Astrocyte of the hippocampus (primary cell): ENCODE measurements around the gene ALPK3.

Experiments used
- DNase-seq: peaks from one replicate; pipeline ENCODE4 v3.0.0; 2011; ENCODE audit warnings: low read depth, low spot score

ALPK3 gene, protein sequence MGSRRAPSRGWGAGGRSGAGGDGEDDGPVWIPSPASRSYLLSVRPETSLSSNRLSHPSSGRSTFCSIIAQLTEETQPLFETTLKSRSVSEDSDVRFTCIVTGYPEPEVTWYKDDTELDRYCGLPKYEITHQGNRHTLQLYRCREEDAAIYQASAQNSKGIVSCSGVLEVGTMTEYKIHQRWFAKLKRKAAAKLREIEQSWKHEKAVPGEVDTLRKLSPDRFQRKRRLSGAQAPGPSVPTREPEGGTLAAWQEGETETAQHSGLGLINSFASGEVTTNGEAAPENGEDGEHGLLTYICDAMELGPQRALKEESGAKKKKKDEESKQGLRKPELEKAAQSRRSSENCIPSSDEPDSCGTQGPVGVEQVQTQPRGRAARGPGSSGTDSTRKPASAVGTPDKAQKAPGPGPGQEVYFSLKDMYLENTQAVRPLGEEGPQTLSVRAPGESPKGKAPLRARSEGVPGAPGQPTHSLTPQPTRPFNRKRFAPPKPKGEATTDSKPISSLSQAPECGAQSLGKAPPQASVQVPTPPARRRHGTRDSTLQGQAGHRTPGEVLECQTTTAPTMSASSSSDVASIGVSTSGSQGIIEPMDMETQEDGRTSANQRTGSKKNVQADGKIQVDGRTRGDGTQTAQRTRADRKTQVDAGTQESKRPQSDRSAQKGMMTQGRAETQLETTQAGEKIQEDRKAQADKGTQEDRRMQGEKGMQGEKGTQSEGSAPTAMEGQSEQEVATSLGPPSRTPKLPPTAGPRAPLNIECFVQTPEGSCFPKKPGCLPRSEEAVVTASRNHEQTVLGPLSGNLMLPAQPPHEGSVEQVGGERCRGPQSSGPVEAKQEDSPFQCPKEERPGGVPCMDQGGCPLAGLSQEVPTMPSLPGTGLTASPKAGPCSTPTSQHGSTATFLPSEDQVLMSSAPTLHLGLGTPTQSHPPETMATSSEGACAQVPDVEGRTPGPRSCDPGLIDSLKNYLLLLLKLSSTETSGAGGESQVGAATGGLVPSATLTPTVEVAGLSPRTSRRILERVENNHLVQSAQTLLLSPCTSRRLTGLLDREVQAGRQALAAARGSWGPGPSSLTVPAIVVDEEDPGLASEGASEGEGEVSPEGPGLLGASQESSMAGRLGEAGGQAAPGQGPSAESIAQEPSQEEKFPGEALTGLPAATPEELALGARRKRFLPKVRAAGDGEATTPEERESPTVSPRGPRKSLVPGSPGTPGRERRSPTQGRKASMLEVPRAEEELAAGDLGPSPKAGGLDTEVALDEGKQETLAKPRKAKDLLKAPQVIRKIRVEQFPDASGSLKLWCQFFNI (N-terminal part only)

DNA sequence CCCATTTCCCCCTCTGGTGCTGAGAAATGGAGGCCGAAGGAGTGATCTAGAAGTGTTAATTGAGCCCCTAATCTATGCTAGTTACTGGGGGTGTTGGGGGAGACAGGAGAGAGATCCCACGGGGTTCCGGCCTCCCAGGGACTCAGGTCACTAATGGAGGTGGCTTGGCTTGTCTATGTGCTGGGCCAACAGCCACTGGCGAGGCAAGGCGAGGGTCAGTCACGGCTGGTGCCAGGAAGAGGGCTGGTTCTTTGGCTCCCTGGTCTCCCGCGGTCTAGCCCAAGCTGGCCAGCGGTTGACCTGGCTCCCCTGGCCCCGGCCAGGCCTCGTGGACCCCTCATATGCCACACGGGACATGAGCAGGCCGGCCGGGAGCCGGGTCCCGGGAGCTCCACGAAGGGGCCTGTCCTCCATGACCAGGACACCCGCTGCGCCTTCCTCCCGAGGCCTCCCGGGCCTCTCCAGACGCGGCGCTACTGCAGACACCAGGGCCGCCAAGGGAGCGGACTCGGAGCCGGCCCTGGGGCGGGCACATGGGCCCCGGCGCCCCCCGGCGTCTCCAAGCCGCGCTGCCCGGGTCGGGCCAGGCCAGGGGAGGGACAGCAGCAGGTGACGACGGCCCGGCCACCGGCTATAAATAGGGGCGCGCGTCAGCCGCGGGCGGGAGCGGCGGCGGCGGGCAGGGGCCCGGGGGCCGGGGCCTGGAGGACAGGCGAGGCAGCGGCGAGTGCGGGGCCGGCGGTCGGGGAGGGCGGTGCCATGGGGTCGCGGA, at the start of gene ALPK3:
ALPK3 (plus strand) TSS at position 663 of the 772 bp plus-strand sequence; CDS start at position 760, 97 bp downstream.
- DNase-seq = peak; percentile 54

DNA sequence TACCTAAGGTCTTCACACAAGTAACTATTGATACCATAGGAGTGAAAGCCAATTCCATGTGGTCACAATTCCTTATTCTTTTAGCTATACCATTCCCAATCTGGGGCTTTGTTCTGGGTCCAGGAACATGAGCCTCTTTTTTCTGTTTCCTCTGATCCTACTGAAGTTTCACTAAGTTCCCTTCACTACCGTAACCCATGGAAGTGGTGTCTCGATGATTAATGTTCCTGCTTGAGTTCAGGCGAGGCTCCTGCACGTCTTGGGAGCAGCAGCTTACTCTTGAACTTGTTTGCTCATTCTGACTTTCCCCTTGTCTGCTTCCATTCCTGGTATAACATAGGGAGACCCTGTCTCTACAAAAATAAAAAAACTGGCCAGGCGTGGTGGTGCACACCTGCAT, 45.1 kb upstream of the ALPK3 start:
- DNase-seq = no peak

DNA sequence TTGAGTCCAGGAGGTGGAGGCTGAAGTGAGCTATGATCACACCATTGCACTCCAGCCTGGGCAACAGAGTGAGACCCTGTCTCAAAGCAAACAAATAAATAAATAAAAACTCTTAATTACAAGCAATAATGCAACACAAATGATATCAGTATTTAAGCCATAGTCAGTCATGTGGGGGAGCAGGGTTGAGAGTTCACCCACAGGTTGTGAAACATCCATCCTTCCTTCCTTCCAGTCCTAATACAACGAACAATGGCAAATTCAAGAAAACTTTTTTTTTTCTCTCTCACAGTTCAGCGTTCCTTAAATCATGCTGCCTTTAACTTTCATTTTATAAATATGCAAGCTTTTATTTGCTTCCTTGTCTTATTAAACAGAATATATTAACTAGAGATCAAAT, 44.7 kb upstream of the ALPK3 start:
- DNase-seq = no peak

DNA sequence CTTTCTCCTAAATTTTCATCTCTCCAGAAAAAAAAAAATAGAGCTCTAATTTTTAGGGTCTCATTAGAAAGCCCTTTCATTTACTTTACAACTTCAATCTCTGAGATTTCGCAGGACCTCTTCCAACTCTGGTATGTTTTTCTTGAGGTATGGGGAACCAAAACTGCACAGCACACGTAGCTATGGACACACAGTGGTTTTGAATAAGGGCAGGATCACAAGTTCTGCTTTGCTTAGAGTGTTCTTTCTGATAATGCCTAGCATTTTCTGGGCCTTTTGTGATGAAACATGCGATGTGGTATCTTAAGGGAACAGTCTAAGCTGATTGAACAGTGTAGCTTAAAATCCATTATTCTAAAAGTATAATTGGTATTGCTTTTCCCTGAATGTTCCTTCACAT, 43.4 kb upstream of the ALPK3 start:
- DNase-seq = no peak

DNA sequence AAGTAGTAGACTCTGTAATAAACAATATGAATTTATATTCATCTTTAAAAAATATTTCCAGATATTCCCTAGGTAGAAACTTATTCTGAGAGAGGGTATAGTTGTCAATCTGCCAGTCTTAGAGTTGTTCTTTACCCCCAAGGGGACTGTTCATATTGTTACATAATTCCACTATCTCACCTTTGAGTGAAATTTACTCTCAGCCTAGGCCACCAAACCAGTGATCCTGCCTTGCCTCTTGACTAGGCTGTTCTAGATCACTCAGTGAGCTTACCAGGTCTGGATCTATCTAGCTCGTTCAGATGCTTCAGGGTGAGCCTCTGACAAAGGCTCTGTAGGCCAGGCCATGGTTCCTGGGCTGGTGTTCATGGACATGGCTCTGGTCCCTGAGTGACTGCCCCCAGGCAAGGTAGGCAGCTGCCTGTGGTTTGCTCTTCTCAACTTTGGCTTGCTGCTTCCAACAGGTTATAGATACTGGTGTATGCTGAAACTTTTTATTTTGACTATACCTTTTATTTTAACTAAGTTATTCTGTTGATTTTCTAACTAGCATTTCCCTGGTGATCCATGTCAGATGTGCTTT, 41.2 kb upstream of the ALPK3 start:
- no peak for DNase-seq

DNA sequence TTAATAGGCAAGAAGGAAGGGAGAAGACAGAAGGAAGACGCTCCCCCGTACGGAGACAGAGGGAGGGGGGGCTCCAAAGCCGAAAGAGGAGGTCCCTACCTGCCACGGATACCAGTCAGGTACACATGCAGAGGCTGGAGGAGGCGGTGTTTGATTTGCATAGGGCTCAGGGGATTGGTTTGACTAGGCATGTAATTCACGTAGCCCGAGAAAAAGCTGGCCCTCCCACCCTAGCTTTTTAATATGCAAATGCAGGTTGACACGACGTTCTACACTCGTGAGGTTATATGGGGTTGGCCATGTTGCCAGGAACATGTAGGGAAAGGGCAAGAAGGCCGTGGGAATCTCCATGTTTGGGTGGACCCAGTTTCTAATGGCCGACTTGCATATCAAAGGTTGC, 39.0 kb upstream of the ALPK3 start:
- DNase-seq = no peak

DNA sequence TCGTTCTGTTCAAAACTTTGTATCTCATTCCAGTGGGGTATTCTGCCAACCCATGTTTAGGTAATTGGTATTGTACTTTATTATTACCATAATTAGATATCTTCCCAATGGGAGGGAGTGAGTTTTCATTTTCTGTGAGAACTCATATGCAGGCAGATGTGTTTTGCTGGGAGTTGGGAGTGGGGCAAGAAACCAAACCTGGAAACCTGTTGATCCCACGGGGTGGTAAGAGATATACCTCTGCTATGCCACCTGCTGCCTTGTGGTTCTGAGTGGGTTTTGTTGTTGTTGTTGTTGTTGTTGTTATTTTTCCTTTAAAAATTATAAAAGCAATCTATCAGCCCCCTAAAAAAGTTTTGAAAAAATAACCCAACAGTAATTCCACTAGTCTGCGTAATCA, 36.7 kb upstream of the ALPK3 start:
- DNase-seq = no peak

DNA sequence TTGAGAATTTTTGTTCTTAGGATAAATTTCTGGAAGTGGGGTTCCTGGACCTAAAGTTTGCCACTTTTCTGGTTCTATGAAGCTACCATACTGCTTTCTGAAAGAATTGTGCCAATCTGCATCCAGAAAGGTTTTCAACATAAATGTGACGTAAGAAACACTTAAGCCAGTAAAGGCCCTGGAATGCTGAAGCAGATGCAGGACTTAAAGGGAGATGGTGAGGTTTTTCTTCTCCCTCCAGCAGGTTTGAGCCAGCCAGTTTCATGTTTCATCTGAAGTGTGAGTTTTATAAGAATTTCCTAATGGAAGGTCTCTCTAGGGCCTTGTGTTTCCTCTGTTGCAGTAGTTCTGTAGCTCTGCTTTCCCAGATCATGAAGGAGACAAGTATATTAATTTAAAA, 35.7 kb upstream of the ALPK3 start:
- DNase-seq = no peak

DNA sequence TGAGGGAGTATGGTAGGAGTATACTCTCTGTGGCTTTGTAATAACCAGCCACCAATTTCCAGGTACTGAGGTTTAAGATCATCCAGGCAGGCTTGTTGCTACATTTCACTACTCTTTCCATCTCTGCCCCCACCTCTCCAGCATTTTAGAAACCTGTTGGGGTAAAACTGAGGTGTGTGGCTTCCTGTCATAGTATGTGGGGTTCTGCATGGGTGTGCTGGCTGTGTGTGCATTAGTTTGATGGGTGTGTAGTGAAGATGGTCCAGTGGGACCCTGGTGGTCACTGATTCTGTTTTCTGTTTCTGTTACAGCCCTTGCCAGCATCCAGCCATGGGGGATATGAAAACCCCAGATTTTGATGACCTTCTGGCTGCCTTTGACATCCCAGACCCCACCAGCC, 34.8 kb upstream of the ALPK3 start:
- no peak for DNase-seq

DNA sequence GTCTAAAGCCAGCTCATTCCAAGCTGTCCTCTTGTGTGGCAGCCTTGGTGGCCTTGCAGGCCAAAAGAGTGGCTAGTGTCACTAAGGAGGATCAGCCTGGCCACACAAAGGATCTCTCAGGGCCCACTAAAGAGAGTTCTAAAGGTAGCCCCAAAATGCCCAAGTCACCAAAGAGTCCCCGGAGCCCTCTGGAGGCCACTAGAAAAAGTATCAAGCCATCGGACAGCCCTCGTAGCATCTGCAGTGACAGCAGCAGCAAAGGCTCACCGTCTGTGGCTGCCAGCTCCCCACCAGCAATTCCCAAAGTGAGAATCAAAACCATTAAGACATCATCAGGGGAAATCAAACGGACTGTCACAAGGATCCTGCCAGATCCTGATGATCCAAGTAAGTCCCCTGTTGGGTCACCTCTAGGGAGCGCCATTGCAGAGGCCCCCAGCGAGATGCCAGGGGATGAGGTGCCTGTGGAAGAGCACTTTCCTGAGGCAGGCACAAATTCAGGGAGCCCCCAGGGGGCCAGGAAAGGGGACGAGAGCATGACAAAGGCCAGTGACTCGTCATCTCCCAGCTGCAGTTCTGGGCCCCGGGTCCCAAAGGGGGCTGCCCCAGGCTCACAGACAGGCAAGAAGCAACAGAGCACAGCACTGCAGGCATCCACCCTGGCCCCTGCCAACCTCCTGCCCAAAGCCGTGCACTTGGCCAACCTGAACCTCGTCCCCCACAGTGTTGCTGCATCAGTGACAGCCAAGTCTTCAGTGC, 33.5 kb upstream of the ALPK3 start:
- DNase-seq = no peak

DNA sequence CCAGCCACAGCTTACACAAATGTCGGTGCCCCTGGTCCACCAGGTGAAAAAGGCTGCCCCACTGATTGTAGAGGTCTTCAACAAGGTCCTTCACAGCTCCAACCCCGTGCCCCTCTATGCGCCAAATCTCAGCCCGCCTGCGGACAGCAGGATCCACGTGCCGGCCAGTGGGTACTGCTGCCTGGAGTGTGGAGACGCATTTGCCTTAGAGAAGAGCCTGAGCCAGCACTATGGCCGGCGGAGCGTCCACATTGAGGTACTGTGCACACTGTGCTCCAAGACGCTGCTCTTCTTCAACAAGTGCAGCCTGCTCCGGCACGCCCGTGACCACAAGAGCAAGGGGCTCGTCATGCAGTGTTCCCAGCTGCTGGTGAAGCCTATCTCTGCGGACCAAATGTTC, 32.9 kb upstream of the ALPK3 start:
- no peak for DNase-seq

DNA sequence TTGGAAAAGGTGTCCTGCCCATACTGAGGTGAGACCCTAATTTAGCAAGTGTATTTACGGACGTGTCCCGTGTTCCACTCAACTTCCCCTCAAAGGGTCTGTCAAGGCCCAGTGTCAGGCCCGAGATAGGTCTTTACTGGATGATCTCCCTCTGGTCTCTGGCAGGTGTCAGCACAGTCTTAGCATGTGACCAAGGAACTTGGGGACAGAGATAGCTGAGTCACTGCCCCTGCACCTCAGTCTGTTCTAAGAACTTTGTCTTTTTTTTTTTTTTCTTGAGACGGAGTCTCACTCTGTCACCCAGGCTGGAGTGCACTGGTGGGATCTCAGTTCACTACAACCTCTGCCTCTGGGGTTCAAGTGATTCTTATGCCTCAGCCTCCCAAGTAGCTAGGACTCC, 32.1 kb upstream of the ALPK3 start:
- no peak for DNase-seq

DNA sequence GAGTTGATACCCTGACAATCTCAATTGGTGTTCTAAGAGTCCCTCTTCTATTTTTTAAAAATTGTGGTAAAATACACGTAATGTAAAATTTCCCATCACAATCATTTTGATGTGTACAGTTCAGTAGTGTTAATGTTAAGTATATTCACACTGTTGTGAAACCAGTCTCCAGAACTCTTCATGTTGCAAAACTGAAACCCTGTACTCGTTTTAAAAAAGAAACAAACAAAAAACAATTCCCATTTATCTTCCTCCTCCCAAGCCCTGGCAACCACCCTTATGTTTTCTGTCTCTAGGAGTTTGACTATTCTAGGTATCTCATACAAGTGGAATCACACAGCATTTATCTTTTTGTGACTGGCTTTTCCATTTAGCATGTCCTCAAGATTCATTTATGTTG, 28.7 kb upstream of the ALPK3 start:
- no peak for DNase-seq

DNA sequence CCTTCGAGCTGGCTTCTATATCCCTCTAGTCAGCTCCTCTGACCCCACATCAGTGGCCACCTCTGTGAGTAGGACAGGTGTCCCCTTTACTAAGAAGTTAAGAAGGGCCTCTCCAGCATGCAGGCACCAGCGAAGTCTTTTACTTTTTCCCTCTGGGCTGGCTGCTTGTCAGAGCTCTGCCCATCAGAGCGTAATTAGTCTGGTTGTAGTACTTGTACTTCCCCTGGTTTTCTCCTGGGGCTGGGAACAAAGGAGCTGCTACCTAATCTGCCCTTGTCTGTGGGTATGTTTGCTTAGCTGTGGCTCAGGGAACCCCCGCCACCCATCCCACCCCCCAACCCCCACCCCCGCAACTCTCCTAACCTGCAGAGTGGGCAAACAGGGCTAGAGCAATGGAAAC, 27.4 kb upstream of the ALPK3 start:
- DNase-seq = peak; percentile 64

DNA sequence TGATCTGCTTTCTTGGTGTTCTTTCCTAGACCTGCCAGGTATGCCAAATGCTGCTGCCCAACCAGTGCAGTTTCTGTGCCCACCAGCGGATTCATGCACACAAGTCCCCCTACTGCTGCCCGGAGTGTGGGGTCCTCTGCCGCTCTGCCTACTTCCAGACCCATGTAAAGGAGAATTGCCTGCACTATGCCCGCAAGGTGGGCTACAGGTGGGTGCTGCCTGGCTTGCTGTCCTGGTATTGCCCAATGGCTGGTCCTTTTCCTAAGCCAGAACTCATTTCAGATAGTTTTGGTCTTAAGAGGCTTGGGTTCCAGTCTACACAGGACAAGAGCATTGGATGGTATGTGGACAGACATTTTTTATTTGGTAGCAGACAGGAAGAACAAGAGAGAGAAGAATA, 26.5 kb upstream of the ALPK3 start:
- DNase-seq = no peak

DNA sequence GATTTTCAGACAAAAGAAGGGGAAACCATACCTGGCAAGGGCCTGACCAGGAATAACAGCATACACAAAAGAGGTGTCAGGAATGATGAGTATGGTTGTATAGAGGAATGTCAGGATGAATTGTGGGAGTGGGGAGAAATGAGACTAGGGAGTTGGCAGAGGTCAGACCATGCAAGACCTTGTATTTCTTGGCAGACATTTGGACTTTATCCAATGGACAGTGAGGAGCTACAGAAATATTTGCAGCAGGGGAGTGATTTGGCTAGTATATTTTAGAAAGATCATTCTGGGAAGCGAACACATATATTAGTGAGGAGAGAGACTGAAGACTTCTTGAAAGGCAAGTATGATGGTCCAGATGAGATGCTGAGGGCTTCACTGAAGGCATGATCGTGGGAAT, 25.4 kb upstream of the ALPK3 start:
- DNase-seq = peak; percentile 19

DNA sequence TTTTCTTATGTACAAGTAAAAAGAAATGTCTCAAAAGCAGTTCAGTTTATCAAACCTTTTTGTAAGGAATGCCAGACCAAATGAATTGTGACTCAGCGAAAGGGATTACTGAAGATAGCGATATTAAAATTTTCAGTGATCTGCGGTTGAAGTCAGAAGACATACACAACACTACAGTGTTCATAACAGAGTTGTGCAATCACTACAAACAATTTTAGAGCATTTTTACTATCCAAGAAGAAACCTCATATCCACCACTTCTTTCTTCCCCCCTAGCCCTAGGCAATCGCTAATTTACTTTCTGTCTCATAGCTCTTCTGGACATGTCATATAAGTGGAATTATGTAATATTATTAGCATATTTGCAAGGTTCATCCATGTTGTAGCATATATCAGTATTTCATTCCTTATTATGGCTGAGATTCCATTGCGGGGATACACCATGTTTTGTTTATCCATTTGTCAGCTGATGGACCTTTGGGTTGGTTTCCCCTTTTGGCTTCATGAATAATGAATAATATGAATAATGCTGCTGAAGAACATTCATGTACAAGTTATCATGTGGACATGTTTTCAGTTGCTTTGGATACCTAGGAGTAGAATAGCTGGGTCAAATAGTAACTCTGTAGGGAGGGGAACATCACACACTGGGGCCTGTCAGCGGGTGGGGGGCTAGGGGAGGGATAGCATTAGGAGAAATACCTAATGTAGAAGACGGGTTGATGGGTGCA, 23.6 kb upstream of the ALPK3 start:
- DNase-seq = no peak

DNA sequence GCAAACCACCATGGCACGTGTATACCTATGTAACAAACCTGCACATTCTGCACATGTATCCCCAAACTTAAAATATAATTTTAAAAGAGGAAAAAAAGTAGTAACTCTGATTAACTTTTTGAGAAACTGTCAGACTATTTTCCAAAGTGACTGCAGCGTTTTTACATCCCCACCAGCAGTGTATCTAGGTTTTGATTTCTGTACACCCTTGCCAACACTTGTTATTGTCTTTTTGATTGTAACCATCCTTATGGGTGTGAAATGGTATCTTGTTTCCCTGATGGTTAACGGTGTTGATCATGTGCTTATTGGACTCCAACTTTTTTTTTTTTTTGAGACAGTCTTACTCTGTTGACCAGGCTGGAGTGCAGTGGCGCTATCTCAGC, 23.0 kb upstream of the ALPK3 start:
- DNase-seq = no peak

DNA sequence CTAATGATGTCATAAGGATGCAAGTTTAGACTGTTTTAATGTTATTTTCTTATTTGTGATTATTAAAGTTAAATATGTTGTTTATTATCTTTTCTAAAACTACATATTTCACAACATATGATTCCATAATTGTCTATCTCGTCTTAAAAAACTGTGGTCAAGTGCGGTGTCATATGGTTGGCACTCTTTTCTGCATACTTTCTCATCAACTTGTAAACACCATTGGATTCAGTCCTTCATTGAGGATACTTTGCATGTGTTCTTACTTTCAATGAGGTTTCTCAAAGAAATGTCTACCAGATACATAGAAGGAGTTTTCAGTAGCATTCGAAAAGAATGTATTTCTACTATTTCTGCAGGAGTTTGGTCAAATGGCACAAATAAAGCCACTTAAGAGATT, 22.0 kb upstream of the ALPK3 start:
- no peak for DNase-seq
